Stimulated activated effector memory CD8-positive, alpha-beta T cell treated with anti-CD3 and anti-CD28 coated beads, Interleukin-12 subunit alpha, Interleukin-12 subunit beta, amount 100 ng/mL, for 72 hours (primary cell): Measurements from ENCODE around the gene ARVCF.

ENCODE experiments used
- ATAC-seq: fragments of 150-1000 bp; cut with Tn5 transposase; 2 replicates; pipeline ENCODE4 v1.10.0; 2021
- DNase-seq, 2 donors: peaks; one replicate each; pipeline ENCODE4 v3.0.0; 2021 to 2022; ENCODE audit warnings: low spot score in 2 of 2
- H3K27ac Mint-ChIP-seq: one replicate; pipeline ENCODE4 v1.8.0; 2022; ENCODE audit warnings: mild to moderate bottlenecking, mixed read lengths
- H3K36me3 Mint-ChIP-seq: one replicate; pipeline ENCODE4 v1.8.0; 2022; ENCODE audit warnings: mild to moderate bottlenecking, mixed read lengths
- H3K4me1 Mint-ChIP-seq: one replicate; pipeline ENCODE4 v1.8.0; 2022; ENCODE audit warnings: mixed read lengths
- H3K4me3 Mint-ChIP-seq: one replicate; pipeline ENCODE4 v1.8.0; 2022; ENCODE audit warnings: mild to moderate bottlenecking, mixed read lengths
- H3K9me3 Mint-ChIP-seq: one replicate; pipeline ENCODE4 v1.8.0; 2022; ENCODE audit warnings: mixed read lengths

ARVCF gene

GRCh38 chr22:19982991-19983578 lies 33.5 kb downstream of the ARVCF start:
- Mint-ChIP-seq H3K36me3 (no peaks in the 10 kb centered on the region), H3K27ac (no peak overlapping the region), H3K9me3 (no peaks in the 10 kb centered on the region), H3K4me3 (no peak overlapping the region), H3K4me1 (no peaks in the 10 kb centered on the region)
- DNase-seq, result no peak
- ATAC-seq, result no peak

GRCh38 chr22:19981961-19982920 lies 34.4 kb downstream of the ARVCF start:
- Mint-ChIP-seq H3K4me1 (no peaks in the 10 kb centered on the region), H3K36me3 (no peaks in the 10 kb centered on the region), H3K9me3 (no peaks in the 10 kb centered on the region), H3K4me3 (no peak overlapping the region), H3K27ac (no peak overlapping the region)
- ATAC-seq (no peak), DNase-seq (no peak)

GRCh38 chr22:19981171-19981960 lies 35.3 kb downstream of the ARVCF start:
- ATAC-seq, result no peak
- Mint-ChIP-seq H3K4me1 (no peaks in the 10 kb centered on the region), H3K36me3 (no peaks in the 10 kb centered on the region), H3K9me3 (no peaks in the 10 kb centered on the region), H3K4me3 (no peak overlapping the region), H3K27ac (no peak overlapping the region)
- no peak for DNase-seq

- Mint-ChIP-seq H3K4me3 (no peak overlapping the region), H3K4me1 (no peaks in the 10 kb centered on the region), H3K27ac (no peak overlapping the region), H3K36me3 (no peaks in the 10 kb centered on the region), H3K9me3 (no peaks in the 10 kb centered on the region)
- no peak for ATAC-seq
- DNase-seq, result no peak
Measured at GRCh38 chr22:19980766-19981165, 35.9 kb downstream of the ARVCF start.

GRCh38 chr22:19979712-19980493 lies 36.7 kb downstream of the ARVCF start:
- DNase-seq (no peak), ATAC-seq (no peak)
- H3K4me1 Mint-ChIP-seq, result peaks cover 7% of the 10 kb centered on the region
- H3K9me3 Mint-ChIP-seq, result no peaks in the 10 kb centered on the region
- no peaks in the 10 kb centered on the region for H3K36me3 Mint-ChIP-seq
- no peak overlapping the region for H3K4me3 Mint-ChIP-seq
- H3K27ac Mint-ChIP-seq, result no peak overlapping the region

GRCh38 chr22:19978748-19979147 lies 37.9 kb downstream of the ARVCF start:
- DNase-seq (no peak), ATAC-seq (no peak)
- Mint-ChIP-seq H3K4me3 (no peak overlapping the region), H3K4me1 (peaks cover 11% of the 10 kb centered on the region), H3K36me3 (no peaks in the 10 kb centered on the region), H3K9me3 (no peaks in the 10 kb centered on the region), H3K27ac (no peak overlapping the region)

- Mint-ChIP-seq H3K4me3 (no peak overlapping the region), H3K27ac (peak overlapping the region; percentile 82), H3K9me3 (no peaks in the 10 kb centered on the region), H3K36me3 (no peaks in the 10 kb centered on the region), H3K4me1 (peaks cover 11% of the 10 kb centered on the region)
- no peak for DNase-seq
- no peak for ATAC-seq
Measured at GRCh38 chr22:19977296-19978243, 39.1 kb downstream of the ARVCF start.

GRCh38 chr22:19976671-19977070 lies 40.0 kb downstream of the ARVCF start:
- no peaks in the 10 kb centered on the region for H3K36me3 Mint-ChIP-seq
- ATAC-seq, result no peak

GRCh38 chr22:19975707-19976035 lies 41.0 kb downstream of the ARVCF start:
- Mint-ChIP-seq H3K4me1 (peaks cover 23% of the 10 kb centered on the region), H3K27ac (peak overlapping the region; percentile 82), H3K4me3 (no peak overlapping the region), H3K9me3 (no peaks in the 10 kb centered on the region), H3K36me3 (peaks cover 2% of the 10 kb centered on the region)
- ATAC-seq, result no peak
- DNase-seq, result no peak

More at GRCh38 chr22:19976671-19977070, 40.0 kb downstream of the ARVCF start:
- peaks cover 18% of the 10 kb centered on the region for H3K4me1 Mint-ChIP-seq
- H3K9me3 Mint-ChIP-seq, result no peaks in the 10 kb centered on the region
- no peak for DNase-seq
- no peak overlapping the region for H3K4me3 Mint-ChIP-seq
- H3K27ac Mint-ChIP-seq, result peak overlapping the region; percentile 82

GRCh38 chr22:19974935-19975706 lies 41.5 kb downstream of the ARVCF start:
- Mint-ChIP-seq H3K27ac (peak overlapping the region; percentile 82), H3K4me1 (peaks cover 27% of the 10 kb centered on the region), H3K4me3 (no peak overlapping the region), H3K9me3 (no peaks in the 10 kb centered on the region), H3K36me3 (peaks cover 6% of the 10 kb centered on the region)
- ATAC-seq (no peak), DNase-seq (no peak)

- peak overlapping the region; percentile 82 for H3K27ac Mint-ChIP-seq
- H3K36me3 Mint-ChIP-seq, result peaks cover 6% of the 10 kb centered on the region
Measured at GRCh38 chr22:19974268-19974861, 42.3 kb downstream of the ARVCF start.

GRCh38 chr22:19973551-19974267 lies 42.9 kb downstream of the ARVCF start:
- Mint-ChIP-seq H3K27ac (no peak overlapping the region), H3K4me1 (peaks cover 27% of the 10 kb centered on the region), H3K4me3 (no peak overlapping the region), H3K9me3 (no peaks in the 10 kb centered on the region), H3K36me3 (peaks cover 6% of the 10 kb centered on the region)
- no peak for ATAC-seq
- DNase-seq, result no peak

More at GRCh38 chr22:19974268-19974861, 42.3 kb downstream of the ARVCF start:
- ATAC-seq, result peak; percentile 29
- DNase-seq, result no peak
- Mint-ChIP-seq H3K4me1 (peaks cover 27% of the 10 kb centered on the region), H3K9me3 (no peaks in the 10 kb centered on the region), H3K4me3 (no peak overlapping the region)
